NB4 (cell line): ENCODE data around the gene ACY1.
"Not testable (repeated sequence)": the region's sequence is repeated elsewhere in the genome, so short reads cannot be mapped to it uniquely, and the experiment has no call there.

Experiments used
- DNase-seq: peaks from one replicate; pipeline ENCODE4 v3.0.0; 2010; ENCODE audit warnings: low read depth
- H3K4me3 ChIP-seq: one replicate; pipeline ENCODE4 v1.5.1; 2011; ENCODE audit warnings: mild to moderate bottlenecking, low read depth, low read length, moderate library complexity
- CTCF ChIP-seq: IDR thresholded peaks from one replicate; pipeline ENCODE4 v1.5.1; 2012; ENCODE audit warnings: low read depth, low read length
- MAX ChIP-seq: IDR thresholded peaks from 2 replicates; pipeline ENCODE4 v1.6.1; 2011; ENCODE audit warnings: low read depth, low read length
- MYC ChIP-seq: IDR thresholded peaks from 2 replicates; pipeline ENCODE4 v1.6.1; 2011; ENCODE audit warnings: low read depth, low read length
- POLR2A ChIP-seq: IDR thresholded peaks from 2 replicates; pipeline ENCODE4 v1.6.1; 2011; ENCODE audit warnings: mild to moderate bottlenecking; ENCODE audit not compliant: insufficient read length; ENCODE audit errors: extremely low read depth

ACY1 gene

GRCh38 chr3:51985063-51985462, 1.7 kb downstream of the ACY1 start:
- DNase-seq: no peak
- H3K4me3 ChIP-seq: no peak overlapping the region
- TF ChIP-seq MYC: no peak
- TF ChIP-seq CTCF: no peak
- TF ChIP-seq MAX: no peak
- no peak for TF ChIP-seq POLR2A

GRCh38 chr3:51986010-51986947, 2.9 kb downstream of the ACY1 start:
- H3K4me3 ChIP-seq: no peak overlapping the region
- no peak for TF ChIP-seq MYC
- no peak for TF ChIP-seq CTCF
- TF ChIP-seq POLR2A: no peak
- no peak for TF ChIP-seq MAX
- DNase-seq: no peak

- H3K4me3 ChIP-seq: no peak overlapping the region
- TF ChIP-seq CTCF (no peak), POLR2A (no peak), MAX (no peak)
- no peak for DNase-seq
These were observed 4.2 kb downstream of the ACY1 start for GRCh38 chr3:51987568-51987967.

- H3K4me3 ChIP-seq: no peak overlapping the region
- DNase-seq: no peak
- no peak for TF ChIP-seq MYC
- no peak for TF ChIP-seq POLR2A
- no peak for TF ChIP-seq CTCF
- no peak for TF ChIP-seq MAX
These were observed 5.2 kb downstream of the ACY1 start for GRCh38 chr3:51988286-51989146.

GRCh38 chr3:51990501-51990971, 7.2 kb downstream of the ACY1 start:
- not testable (repeated sequence) for H3K4me3 ChIP-seq, DNase-seq
